ENCODE measurements around the gene TMEM14A.
"Not testable (repeated sequence)": the region's sequence is repeated elsewhere in the genome, so short reads cannot be mapped to it uniquely, and the experiment has no call there.

Gene TMEM14A

GRCh38 chr6:52704060-52704459 lies 33.1 kb downstream of the TMEM14A start:
- no peak for DNase-seq

- DNase-seq = not testable (repeated sequence)
Observed at GRCh38 chr6:52704781-52705502, 34.0 kb downstream of the TMEM14A start.

- no peak for DNase-seq
Observed at GRCh38 chr6:52706001-52706400, 35.1 kb downstream of the TMEM14A start.

GRCh38 chr6:52707963-52708680 lies 37.2 kb downstream of the TMEM14A start:
- no peak for DNase-seq

- DNase-seq = no peak
Observed at GRCh38 chr6:52712136-52712535, 41.2 kb downstream of the TMEM14A start.

GRCh38 chr6:52714761-52715160 lies 43.8 kb downstream of the TMEM14A start:
- DNase-seq = not testable (repeated sequence)

GRCh38 chr6:52718550-52718949 lies 47.6 kb downstream of the TMEM14A start:
- DNase-seq = no peak

GRCh38 chr6:52720321-52720720 lies 49.4 kb downstream of the TMEM14A start:
- no peak for DNase-seq

- no peak for DNase-seq
Observed at GRCh38 chr6:52724042-52724405, 53.1 kb downstream of the TMEM14A start.

- peak; percentile 27 for DNase-seq
Observed at GRCh38 chr6:52724406-52725121, 53.7 kb downstream of the TMEM14A start.

- DNase-seq = no peak
Observed at GRCh38 chr6:52725143-52725534, 54.2 kb downstream of the TMEM14A start.

- DNase-seq = no peak
Observed at GRCh38 chr6:52725535-52726192, 54.8 kb downstream of the TMEM14A start.

GRCh38 chr6:52726193-52726542 lies 55.3 kb downstream of the TMEM14A start:
- no peak for DNase-seq

- no peak for DNase-seq
Observed at GRCh38 chr6:52726741-52727535, 56.0 kb downstream of the TMEM14A start.

GRCh38 chr6:52727908-52728307 lies 57.0 kb downstream of the TMEM14A start:
- no peak for DNase-seq

GRCh38 chr6:52728394-52728793 lies 57.5 kb downstream of the TMEM14A start:
- DNase-seq = no peak

GRCh38 chr6:52729576-52729975 lies 58.7 kb downstream of the TMEM14A start:
- no peak for DNase-seq

GRCh38 chr6:52731719-52732118 lies 60.8 kb downstream of the TMEM14A start:
- DNase-seq = no peak

- no peak for DNase-seq
Observed at GRCh38 chr6:52733172-52733571, 62.3 kb downstream of the TMEM14A start.

- no peak for DNase-seq
Observed at GRCh38 chr6:52734072-52734471, 63.2 kb downstream of the TMEM14A start.

GRCh38 chr6:52735071-52735470 lies 64.2 kb downstream of the TMEM14A start:
- no peak for DNase-seq

- DNase-seq = no peak
Observed at GRCh38 chr6:52736145-52736544, 65.2 kb downstream of the TMEM14A start.
